H1 (cell line): ENCODE results near the gene GABRA4.

Source experiments
- CHD2 ChIP-seq: IDR thresholded peaks from 2 replicates; pipeline ENCODE4 v1.6.1; 2012; ENCODE audit warnings: low read length, improper control_type of control experiment
- CTCF ChIP-seq, 3 experiments: IDR thresholded peaks; 1 replicate in 2 of 3; 2 replicates in 1 of 3; pipeline versions ENCODE4 v1.5.1 to v1.6.1; 2011; ENCODE audit warnings: low read length in 3 of 3, mild to moderate bottlenecking in 3 of 3, inconsistent platforms in 2 of 3, low read depth in 1 of 3, moderate library complexity in 1 of 3; ENCODE audit not compliant: insufficient read depth in 1 of 3; ENCODE audit errors: control extremely low read depth in 1 of 3
- EZH2 ChIP-seq: fragments of 200-600 bp; sonication (generic); IDR thresholded peaks from 2 replicates; pipeline ENCODE4 v1.7.1; 2012; ENCODE audit warnings: low read depth, mild to moderate bottlenecking, moderate library complexity, low read length, inconsistent platforms; ENCODE audit not compliant: severe bottlenecking
- KDM5A ChIP-seq: fragments of 200-600 bp; IDR thresholded peaks from 2 replicates; pipeline ENCODE4 v1.7.1; 2012; ENCODE audit warnings: mild to moderate bottlenecking, low read length, inconsistent platforms, mixed read lengths
- MAX ChIP-seq: IDR thresholded peaks from 2 replicates; pipeline ENCODE4 v1.6.1; 2012; ENCODE audit warnings: inconsistent platforms
- POLR2AphosphoS5 ChIP-seq: IDR thresholded peaks from 2 replicates; pipeline ENCODE4 v1.6.1; 2011; ENCODE audit warnings: low read depth, low read length
- RFX5 ChIP-seq: IDR thresholded peaks from 2 replicates; pipeline ENCODE4 v1.6.1; 2011; ENCODE audit warnings: low read depth, low read length, improper control_type of control experiment, borderline replicate concordance
- SIRT6 ChIP-seq: IDR thresholded peaks from one replicate; pipeline ENCODE4 v1.7.1; 2012; ENCODE audit warnings: low read length, inconsistent platforms

GRCh38 chr4:46874811-46875210, 118.6 kb downstream of the GABRA4 start:
- TF ChIP-seq CTCF (IDR thresholded peaks at IDR 0.05; ENCODE audit: control extremely low read depth in 1 of 3, insufficient read depth in 1 of 3, low read depth in 1 of 3, low read length in 3 of 3), result no peak
- TF ChIP-seq EZH2, result no peak
- no peak for TF ChIP-seq POLR2AphosphoS5
- TF ChIP-seq CHD2, result no peak
- no peak for TF ChIP-seq RFX5
- no peak for TF ChIP-seq MAX
- no peak for TF ChIP-seq SIRT6
- TF ChIP-seq KDM5A, result no peak
